AG09309 (cell line): ENCODE results near the gene PRKCH.

Experiments
- DNase-seq: peaks from one replicate; pipeline ENCODE4 v3.0.0-alpha.2; 2010; ENCODE audit warnings: low read depth
- H3K4me3 ChIP-seq: 2 replicates; pipeline ENCODE4 v1.5.1; 2011; ENCODE audit warnings: mild to moderate bottlenecking, low read depth, low read length, moderate library complexity; ENCODE audit not compliant: control insufficient read depth
- CTCF ChIP-seq: IDR thresholded peaks from 2 replicates; pipeline ENCODE4 v1.5.1; 2011; ENCODE audit warnings: mild to moderate bottlenecking, low read depth, low read length, inconsistent platforms; ENCODE audit not compliant: insufficient read depth, control insufficient read depth; ENCODE audit errors: missing control alignments

Gene PRKCH

GRCh38 chr14:61565836-61566536, 244.6 kb downstream of the PRKCH start:
- no peak for TF ChIP-seq CTCF
- H3K4me3 ChIP-seq, result no peak overlapping the region
- peak; percentile 89 for DNase-seq

GRCh38 chr14:61566537-61567225, 245.3 kb downstream of the PRKCH start:
- no peak overlapping the region for H3K4me3 ChIP-seq
- DNase-seq, result no peak
- no peak for TF ChIP-seq CTCF

DNA sequence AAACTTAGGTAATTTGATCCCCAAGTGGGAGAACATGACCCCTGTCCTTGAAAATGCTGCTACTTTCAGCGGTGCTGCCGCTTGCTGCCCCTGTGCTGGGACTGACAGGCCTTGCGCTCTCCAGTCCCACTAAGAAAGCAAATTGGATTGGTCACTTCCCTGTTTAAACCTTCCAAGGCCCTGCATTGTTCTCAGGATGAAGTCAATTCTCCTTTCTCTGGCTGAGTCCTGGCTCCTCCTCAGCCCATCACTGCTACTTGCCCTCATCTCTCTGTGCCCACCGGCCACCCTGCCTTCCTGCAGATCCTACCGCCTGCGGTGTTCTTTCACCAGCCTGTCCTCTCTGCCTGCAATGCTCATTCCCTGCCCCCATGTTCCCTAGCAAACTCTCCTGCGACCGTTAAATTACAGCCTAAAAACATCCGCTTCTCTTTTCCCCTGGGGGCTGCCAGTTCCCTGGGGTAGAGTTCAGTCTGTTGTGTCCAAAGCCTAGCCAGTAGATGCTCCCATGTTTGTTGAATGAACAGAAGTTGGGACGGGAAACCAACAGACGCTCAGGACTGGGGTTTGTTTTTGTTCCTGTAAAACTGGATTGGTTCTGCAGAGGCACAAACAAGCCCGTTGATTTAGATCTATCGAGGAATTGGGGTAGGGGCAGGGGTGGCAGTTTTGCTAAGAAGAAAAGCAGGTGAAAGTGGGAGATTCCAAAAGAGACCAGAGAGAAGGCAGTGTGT, 246.6 kb downstream of the PRKCH start:
- DNase-seq, result no peak
- no peak for TF ChIP-seq CTCF
- H3K4me3 ChIP-seq, result no peak overlapping the region

- no peak for DNase-seq
- no peak overlapping the region for H3K4me3 ChIP-seq
- TF ChIP-seq CTCF, result no peak
These were observed 247.2 kb downstream of the PRKCH start for GRCh38 chr14:61568572-61569011.

DNA sequence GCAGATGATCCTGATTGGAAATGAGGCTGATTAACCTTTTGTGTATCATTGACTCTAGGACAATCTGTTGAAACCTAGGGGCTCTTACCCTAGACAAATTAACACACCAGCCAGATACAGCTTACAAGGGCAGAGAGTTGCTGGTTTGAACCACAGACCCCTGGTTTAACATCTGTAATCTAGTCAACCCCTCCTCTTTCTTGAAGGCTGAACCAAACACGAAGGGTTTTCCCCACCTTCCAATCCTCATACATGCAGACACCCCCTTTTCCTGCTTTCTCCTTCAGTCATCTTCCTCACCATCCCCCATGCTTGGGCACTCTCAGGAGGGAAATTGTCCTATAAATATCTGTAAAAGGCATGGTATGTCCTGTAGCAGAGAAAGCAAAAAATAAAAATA, 247.9 kb downstream of the PRKCH start:
- no peak for DNase-seq
- no peak for TF ChIP-seq CTCF
- H3K4me3 ChIP-seq, result no peak overlapping the region

DNA sequence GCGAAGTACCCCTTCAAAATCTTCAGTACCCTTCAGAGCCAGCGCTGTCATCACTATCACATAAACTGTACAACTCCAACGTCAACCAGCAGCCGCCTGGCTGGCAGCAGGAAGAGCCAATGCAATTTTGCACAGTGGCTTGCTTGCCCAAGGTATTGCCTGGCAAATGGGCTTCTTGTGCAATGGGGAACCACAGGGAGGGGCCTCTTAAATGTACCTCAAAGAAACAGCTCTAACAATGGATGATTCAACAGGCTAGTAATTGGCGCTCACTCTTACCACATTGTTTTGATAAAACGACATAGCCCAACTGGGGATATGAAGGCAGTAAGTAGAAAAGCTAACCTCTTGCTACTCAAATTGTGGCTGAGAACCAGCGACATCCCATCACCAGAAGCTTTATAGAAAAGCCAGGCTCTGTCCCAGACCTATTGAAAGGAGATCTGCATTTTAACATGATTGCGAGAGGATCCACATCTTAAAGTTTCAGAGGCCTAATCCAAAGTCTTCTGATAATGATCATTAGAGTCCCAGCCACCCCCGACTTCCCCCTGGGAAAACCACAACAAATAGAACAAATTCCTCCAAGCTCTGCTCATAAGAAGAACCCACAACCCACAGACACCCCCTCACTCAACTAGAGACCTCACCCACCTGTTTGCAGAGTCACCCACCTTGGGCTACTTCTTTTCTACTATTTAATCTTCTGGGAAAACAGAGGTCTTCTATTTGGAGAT, 248.6 kb downstream of the PRKCH start:
- H3K4me3 ChIP-seq, result no peak overlapping the region
- peak; percentile 98 for DNase-seq
- TF ChIP-seq CTCF, result no peak
